Activated T-helper 1 cell treated with anti-CD3 and anti-CD28 coated beads, Interleukin-12 subunit alpha, Interleukin-12 subunit beta, Interleukin-2, Interleukin-4 antibody, amounts not matched to agents 30 ng/mL and 10 ng/mL and 1 ng/mL, durations not matched to agents 14 hours and 24 hours and 36 hours (primary cell): Measurements from ENCODE around the gene C5AR2. TPM values are rescaled to one million over a fixed set of nuclear protein-coding genes. Genes with fewer than 3 reads are reported as not detected.
A peak's percentile ranks its signal among the peaks of the same experiment; 100 is the strongest.
"Not testable (repeated sequence)": the region's sequence is repeated elsewhere in the genome, so short reads cannot be mapped to it uniquely, and the experiment has no call there.

ENCODE experiments used
- DNase-seq: peaks from one replicate; pipeline ENCODE4 v3.0.0; 2021; ENCODE audit warnings: low spot score
- H3K27ac Mint-ChIP-seq: one replicate; pipeline ENCODE4 v1.8.0; 2021; ENCODE audit warnings: mild to moderate bottlenecking, mixed read lengths
- H3K27me3 Mint-ChIP-seq: one replicate; pipeline ENCODE4 v1.8.0; 2022; ENCODE audit warnings: mild to moderate bottlenecking, moderate library complexity, mixed read lengths; ENCODE audit not compliant: insufficient read depth
- H3K36me3 Mint-ChIP-seq: one replicate; pipeline ENCODE4 v1.8.0; 2021; ENCODE audit warnings: low read depth, mixed read lengths
- H3K4me1 Mint-ChIP-seq: one replicate; pipeline ENCODE4 v1.8.0; 2021; ENCODE audit warnings: low read depth, mixed read lengths
- H3K4me3 Mint-ChIP-seq: one replicate; pipeline ENCODE4 v1.8.0; 2021; ENCODE audit warnings: mild to moderate bottlenecking, moderate library complexity, mixed read lengths
- H3K9me3 Mint-ChIP-seq: one replicate; pipeline ENCODE4 v1.8.0; 2021; ENCODE audit warnings: mixed read lengths
- intact Hi-C: fragments of 100-400 bp; cut with micrococcal nuclease; formaldehyde crosslinking; loops from one replicate; pipeline ENCODE4 v1.15.1; 2024
- total RNA-seq: library from RNA; stranded (reverse); gene quantifications from 2 replicates; pipeline ENCODE4 v1.2.3, GENCODE V29; 2022

Gene C5AR2
- total RNA-seq, result not detected in 2 replicates

DNA sequence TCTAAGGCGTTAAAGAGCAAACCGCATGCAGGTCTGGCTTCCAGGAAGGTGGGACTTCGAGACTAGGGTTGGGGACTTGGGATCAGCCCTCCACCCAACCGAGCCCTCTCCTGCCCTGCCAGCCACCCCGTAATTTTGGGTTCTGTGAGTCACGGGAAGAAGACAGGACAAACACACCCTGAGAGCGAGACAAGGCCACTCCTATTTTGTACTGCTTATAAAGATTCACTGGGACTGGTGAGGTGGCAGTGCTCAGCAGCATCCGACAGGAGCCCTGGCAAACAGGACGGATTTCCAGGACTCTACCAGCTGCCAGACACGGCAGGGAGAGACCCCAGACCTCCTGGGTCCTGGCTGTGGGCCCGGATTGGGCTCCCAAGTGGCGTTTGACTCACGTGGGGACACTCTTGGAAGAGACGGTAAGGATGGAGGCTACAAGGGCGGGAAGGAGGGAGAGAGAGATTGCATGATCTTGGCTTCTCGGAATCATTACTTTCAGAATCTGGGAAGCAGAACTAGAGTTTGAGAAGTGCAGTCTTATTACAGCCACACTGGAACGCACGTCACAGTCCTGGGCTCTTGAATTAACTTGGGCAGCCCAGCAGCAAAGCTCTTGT is at the start of gene C5AR2:
Gene C5AR2, plus strand, starts transcription at position 245 of the 617 bp plus-strand sequence. CDS start 8,625 bp downstream, outside the sequence.
- no peak for DNase-seq
- H3K9me3 Mint-ChIP-seq, result no peaks in the 10 kb centered on the region
- no peaks in the 10 kb centered on the region for H3K36me3 Mint-ChIP-seq
- intact Hi-C loops, result no loop called here
- peaks cover 6% of the 10 kb centered on the region for H3K4me1 Mint-ChIP-seq
- no peak within 1 kb of the TSS for H3K27ac Mint-ChIP-seq
- H3K4me3 Mint-ChIP-seq, result no peak within 1 kb of the TSS
- no peaks in the 10 kb centered on the region for H3K27me3 Mint-ChIP-seq

DNA sequence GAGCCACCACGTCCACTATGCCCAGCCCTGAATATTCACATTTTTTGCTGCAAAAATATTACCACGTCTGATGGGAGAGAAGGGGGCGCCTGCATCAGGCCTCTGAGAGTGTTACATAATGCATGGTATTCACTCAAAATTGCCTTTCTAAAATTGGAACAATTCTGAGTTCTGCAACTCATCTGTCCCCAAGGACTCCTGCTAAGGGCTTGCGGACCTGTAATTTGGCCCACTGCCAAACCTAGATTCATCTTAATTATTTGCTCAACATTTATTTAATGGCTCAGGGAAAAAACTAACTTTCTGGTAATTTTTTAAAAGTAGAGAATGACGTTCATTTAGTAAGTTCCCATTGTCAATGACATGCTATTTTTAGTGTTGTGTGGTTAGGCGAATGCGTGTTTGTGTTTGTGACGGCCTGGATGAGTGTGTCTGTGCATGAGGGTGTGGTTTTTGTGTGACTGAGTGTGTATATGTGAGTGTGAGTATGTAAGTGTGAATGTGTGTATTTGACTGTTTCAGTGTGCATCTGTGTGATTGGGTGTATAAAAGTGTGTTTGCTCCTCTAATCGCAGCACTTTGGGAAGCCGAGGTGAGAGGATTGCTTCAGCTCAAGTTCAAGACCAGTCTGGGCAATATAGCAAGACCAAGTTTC is 48.4 kb upstream of the C5AR2 start:
- H3K4me1 Mint-ChIP-seq, result peaks cover 11% of the 10 kb centered on the region
- peaks cover 3% of the 10 kb centered on the region for H3K36me3 Mint-ChIP-seq
- no peak overlapping the region for H3K4me3 Mint-ChIP-seq
- no peak overlapping the region for H3K27ac Mint-ChIP-seq
- DNase-seq, result no peak
- no peaks in the 10 kb centered on the region for H3K9me3 Mint-ChIP-seq
- intact Hi-C loops, result loop anchor here (1.0 kb wide), 1 partner anchor 108 kb away; no protein-coding TSS in a partner anchor
- H3K27me3 Mint-ChIP-seq, result no peaks in the 10 kb centered on the region

DNA sequence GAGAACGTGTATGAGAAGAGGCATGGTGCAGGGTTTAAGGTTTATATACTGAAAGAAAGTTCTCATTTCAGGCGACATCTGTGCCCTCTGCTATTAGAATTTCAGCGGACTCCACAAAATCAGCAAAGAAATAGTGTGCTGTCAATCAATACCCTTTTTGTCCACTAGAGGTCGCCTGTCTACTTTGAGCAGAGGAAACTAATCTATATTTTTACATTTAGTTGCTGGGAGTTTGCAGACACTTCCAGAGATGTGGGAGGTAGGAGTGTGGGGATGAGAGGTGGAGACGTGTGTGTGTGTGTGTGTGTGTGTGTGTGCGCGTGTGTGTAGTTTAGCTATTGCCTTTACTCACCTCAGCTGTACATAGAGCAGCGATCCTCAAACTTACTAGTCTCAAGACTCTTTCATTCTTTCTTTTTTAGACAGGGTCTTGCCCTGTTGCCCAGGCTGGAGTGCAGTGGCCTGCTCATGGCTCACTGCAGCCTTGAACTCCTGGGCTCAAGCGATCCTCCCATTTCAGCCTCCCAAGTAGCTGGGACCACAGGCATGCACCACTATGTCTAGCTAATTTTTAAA is 47.6 kb upstream of the C5AR2 start:
- H3K36me3 Mint-ChIP-seq, result peaks cover 3% of the 10 kb centered on the region
- H3K27ac Mint-ChIP-seq, result no peak overlapping the region
- H3K4me3 Mint-ChIP-seq, result no peak overlapping the region
- peaks cover 13% of the 10 kb centered on the region for H3K4me1 Mint-ChIP-seq
- no peaks in the 10 kb centered on the region for H3K9me3 Mint-ChIP-seq
- H3K27me3 Mint-ChIP-seq, result no peaks in the 10 kb centered on the region
- intact Hi-C loops, result loop anchor here (1.0 kb wide), 1 partner anchor 107 kb away; no protein-coding TSS in a partner anchor
- peak; percentile 30 for DNase-seq

DNA sequence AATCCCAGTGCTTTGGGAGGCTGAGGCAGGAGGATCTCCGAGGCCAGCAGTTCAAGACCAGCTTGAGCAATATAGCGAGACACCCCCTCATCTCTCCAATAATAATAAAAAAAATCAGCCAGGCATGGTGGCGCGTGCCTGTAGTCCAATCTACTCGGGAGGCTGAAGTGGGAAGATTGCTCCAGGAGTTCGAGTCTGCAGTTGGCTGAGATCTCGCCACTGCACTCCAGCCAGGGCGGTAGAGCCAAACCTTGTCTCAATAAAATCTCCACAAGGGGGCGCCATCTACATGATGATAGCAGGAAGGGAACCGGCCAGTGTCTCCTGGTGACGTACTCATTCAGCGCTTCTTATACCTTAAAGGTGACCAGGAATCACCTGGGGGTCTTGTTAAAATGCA is 35.9 kb upstream of the C5AR2 start:
- no peaks in the 10 kb centered on the region for H3K27me3 Mint-ChIP-seq

DNA sequence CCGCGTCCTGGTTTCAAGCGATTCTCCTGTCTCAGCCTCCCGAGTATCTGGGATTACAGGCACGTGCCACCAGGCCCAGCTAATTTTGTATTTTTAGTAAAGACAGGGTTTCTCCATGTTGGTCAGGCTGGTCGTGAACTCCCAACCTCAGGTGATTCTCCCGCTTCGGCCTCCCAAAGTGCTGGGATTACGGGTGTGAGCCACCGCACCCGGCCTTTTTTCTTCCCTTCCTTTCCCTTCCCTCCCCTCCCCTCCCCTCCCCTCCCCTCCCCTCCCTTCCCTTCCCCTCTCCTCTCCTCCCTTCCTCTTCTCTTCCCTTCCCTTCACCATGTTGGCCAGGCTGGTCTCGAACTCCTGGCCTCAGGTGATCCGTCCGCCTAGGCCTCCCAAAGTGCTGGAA is 31.1 kb upstream of the C5AR2 start:
- DNase-seq, H3K27me3 Mint-ChIP-seq, H3K36me3 Mint-ChIP-seq, intact Hi-C loops, H3K9me3 Mint-ChIP-seq, H3K4me3 Mint-ChIP-seq, H3K4me1 Mint-ChIP-seq, H3K27ac Mint-ChIP-seq: not testable (repeated sequence)

More for the DNA sequence above, 35.9 kb upstream of the C5AR2 start:
- H3K27ac Mint-ChIP-seq, result no peak overlapping the region
- no peaks in the 10 kb centered on the region for H3K36me3 Mint-ChIP-seq
- DNase-seq, result peak; percentile 68
- H3K4me3 Mint-ChIP-seq, result no peak overlapping the region
- H3K4me1 Mint-ChIP-seq, result peaks cover 5% of the 10 kb centered on the region
- no peaks in the 10 kb centered on the region for H3K9me3 Mint-ChIP-seq
- intact Hi-C loops, result loop anchor here (1.0 to 2.0 kb wide), 4 partner anchors 9 to 411 kb away; no protein-coding TSS in a partner anchor

DNA sequence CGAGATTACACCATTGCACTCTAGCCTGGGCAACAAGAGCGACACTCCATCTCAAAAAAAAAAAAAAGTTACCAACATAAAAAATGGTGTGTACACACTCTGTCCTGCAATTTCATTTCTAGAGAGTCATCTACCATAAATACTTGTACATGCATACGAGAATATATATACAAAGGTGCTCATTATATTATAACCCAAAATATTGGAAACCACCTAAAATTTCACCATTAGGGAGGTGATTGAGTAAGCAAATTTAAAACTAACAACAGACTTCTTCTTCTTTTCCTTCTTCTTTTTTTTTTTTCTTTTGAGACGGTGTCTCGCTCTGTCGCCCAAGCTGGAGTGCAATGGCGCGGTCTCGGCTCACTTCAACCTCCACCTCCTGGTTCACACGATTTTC is 29.7 kb upstream of the C5AR2 start:
- intact Hi-C loops, result no loop called here
- no peaks in the 10 kb centered on the region for H3K36me3 Mint-ChIP-seq
- H3K27me3 Mint-ChIP-seq, result peaks cover 5% of the 10 kb centered on the region
- H3K4me1 Mint-ChIP-seq, result peaks cover 3% of the 10 kb centered on the region
- no peak overlapping the region for H3K27ac Mint-ChIP-seq
- DNase-seq, result no peak
- H3K9me3 Mint-ChIP-seq, result no peaks in the 10 kb centered on the region
- no peak overlapping the region for H3K4me3 Mint-ChIP-seq

DNA sequence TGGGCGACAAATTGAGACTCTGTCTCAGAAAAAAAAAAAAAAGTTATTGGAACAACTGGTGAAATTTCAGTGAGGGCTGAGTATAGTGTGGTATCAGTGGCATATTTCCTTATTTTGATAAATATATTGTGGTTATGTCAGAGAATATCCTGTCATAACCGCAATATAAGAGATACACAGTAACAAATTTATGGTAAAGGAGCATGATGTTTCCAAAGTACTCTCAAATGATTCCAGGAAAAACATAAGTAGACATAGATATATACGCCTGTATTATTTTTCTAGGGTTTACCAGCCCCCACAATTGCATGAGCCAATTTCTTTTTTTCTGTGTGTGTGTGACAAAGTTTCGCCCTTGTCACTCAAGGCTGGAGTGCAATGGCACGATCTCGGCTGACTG is 28.0 kb upstream of the C5AR2 start:
- no peak for DNase-seq
- Mint-ChIP-seq H3K36me3 (no peaks in the 10 kb centered on the region), H3K4me3 (no peak overlapping the region), H3K4me1 (peaks cover 3% of the 10 kb centered on the region), H3K27ac (no peak overlapping the region), H3K9me3 (no peaks in the 10 kb centered on the region), H3K27me3 (peaks cover 5% of the 10 kb centered on the region)
- intact Hi-C loops, result no loop called here

DNA sequence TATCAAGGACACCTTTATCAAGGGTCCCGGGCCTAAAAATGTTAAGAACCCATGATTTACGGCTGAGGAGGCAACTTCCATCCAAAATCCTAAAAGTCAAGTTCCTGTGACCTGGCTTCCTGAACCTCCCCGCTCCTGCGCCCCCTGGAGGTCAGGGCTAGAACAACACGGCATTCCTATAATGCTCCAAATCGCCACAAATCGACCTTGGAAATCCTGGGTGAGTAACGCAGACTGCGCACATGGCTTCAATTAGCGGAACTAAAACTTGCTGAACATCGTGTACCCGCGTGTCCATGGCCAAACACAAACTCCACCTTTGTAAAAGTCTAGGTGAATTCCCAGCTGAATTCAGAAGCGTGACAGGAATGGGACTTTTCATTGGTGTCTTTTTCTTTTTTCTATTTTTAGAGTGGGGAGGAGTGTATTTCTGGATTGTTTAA is 26.6 kb upstream of the C5AR2 start:
- no peaks in the 10 kb centered on the region for H3K9me3 Mint-ChIP-seq
- peak; percentile 22 for DNase-seq

DNA sequence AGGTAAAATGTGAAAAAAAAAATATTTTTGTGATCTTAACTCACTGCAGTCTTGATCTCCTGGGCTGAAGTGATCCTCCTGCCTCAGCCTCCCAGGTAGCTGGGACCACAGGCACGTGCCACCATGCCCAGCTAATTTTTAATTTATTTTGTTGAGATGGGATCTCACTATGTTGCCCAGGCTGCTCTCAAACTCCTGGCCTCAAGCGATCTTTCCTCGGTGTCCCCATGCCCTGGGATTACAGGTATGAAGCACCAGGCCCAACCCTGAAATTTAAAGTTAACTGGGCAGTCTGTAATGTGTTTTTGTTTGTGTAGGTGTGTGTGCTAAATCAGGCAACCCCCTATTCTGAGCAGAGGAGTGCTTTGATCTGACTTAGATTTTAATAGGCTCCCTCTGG is 25.7 kb upstream of the C5AR2 start:
- intact Hi-C loops, result no loop called here
- H3K27ac Mint-ChIP-seq, result no peak overlapping the region
- no peaks in the 10 kb centered on the region for H3K36me3 Mint-ChIP-seq
- H3K9me3 Mint-ChIP-seq, result no peaks in the 10 kb centered on the region
- DNase-seq, result no peak
- H3K4me1 Mint-ChIP-seq, result peaks cover 3% of the 10 kb centered on the region
- peaks cover 6% of the 10 kb centered on the region for H3K27me3 Mint-ChIP-seq
- no peak overlapping the region for H3K4me3 Mint-ChIP-seq

More for the DNA sequence above, 26.6 kb upstream of the C5AR2 start:
- intact Hi-C loops, result loop anchor here (1.0 kb wide), 1 partner anchor 9 kb away; no protein-coding TSS in a partner anchor
- no peak overlapping the region for H3K27ac Mint-ChIP-seq
- peaks cover 5% of the 10 kb centered on the region for H3K27me3 Mint-ChIP-seq
- no peak overlapping the region for H3K4me3 Mint-ChIP-seq
- no peaks in the 10 kb centered on the region for H3K36me3 Mint-ChIP-seq
- peaks cover 3% of the 10 kb centered on the region for H3K4me1 Mint-ChIP-seq

DNA sequence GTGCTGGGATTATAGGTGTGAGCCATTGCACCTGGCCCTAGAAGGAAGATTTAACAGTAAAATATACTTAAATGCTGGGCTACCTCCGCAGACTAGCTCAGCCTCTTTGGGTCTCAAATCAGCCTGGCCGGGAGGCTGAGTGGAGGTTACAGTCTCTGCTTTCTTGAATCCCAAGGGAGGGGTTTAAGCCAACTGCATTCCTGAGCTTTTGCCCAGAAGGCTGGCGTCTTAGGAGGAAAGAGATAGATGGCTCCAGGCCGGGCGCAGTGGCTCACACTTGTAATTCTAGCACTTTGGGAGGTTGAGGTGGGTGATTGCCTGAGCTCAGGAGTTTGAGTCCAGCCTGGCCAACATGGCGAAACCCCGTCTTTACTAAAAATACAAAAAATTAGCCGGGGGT is 22.9 kb upstream of the C5AR2 start:
- Mint-ChIP-seq H3K27ac (no peak overlapping the region), H3K4me1 (peaks cover 3% of the 10 kb centered on the region)
- intact Hi-C loops, result no loop called here

DNA sequence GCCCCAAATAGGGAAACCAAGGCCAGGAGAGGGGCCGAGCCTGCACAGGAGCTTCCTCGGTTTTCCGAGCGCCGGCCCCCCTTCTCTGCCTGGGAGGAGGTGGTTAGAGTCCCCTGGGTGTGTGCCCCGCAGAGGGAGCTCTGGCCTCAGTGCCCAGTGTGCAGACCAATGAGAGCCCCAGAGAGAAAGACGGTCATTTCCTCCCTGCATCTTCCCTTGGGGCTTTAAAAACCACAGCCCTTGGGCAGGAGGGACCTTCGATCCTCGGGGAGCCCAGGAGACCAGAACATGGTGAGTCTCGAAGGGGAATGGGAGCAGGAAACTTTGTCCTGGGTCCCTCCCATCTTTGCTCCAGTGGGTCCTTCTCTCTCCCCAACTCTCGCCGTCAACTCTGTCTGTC is 22.4 kb upstream of the C5AR2 start, which contains the start of gene C5AR1:
Gene C5AR1, plus strand, starts transcription at position 254 of the 400 bp plus-strand sequence. Its CDS starts 35 bp downstream, at position 289.
- Mint-ChIP-seq H3K9me3 (no peaks in the 10 kb centered on the region), H3K4me1 (peaks cover 3% of the 10 kb centered on the region), H3K27me3 (peaks cover 2% of the 10 kb centered on the region), H3K4me3 (no peak within 1 kb of the TSS), H3K27ac (no peak within 1 kb of the TSS), H3K36me3 (no peaks in the 10 kb centered on the region)
- intact Hi-C loops, result no loop called here
- no peak for DNase-seq

More for the DNA sequence above, 22.9 kb upstream of the C5AR2 start:
- Mint-ChIP-seq H3K4me3 (no peak overlapping the region), H3K27me3 (peaks cover 3% of the 10 kb centered on the region), H3K9me3 (no peaks in the 10 kb centered on the region), H3K36me3 (no peaks in the 10 kb centered on the region)
- DNase-seq, result no peak

DNA sequence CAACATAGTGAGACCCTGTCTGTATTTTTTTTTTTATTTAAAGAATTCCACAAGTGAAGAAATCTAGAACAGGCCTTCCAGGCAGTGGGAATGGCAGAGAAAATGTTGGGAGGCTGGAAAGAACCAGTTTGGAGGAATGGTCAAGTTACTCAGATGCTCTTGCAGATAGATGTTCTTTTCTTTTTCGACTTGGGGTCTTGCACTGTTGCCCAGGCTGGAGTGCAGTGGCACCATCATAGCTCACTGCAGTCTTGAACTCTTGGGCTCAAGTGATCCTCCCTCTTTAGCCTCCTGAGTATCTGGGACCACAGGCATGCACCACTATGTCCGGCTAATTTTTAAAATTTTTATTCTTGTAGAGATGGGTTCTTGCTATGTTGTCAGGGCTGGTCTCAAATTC is 21.7 kb upstream of the C5AR2 start:
- peaks cover 2% of the 10 kb centered on the region for H3K4me1 Mint-ChIP-seq
- no peak for DNase-seq
- no peaks in the 10 kb centered on the region for H3K36me3 Mint-ChIP-seq
- no peaks in the 10 kb centered on the region for H3K9me3 Mint-ChIP-seq
- peaks cover 4% of the 10 kb centered on the region for H3K27me3 Mint-ChIP-seq
- H3K27ac Mint-ChIP-seq, result no peak overlapping the region
- H3K4me3 Mint-ChIP-seq, result no peak overlapping the region
- intact Hi-C loops, result no loop called here

DNA sequence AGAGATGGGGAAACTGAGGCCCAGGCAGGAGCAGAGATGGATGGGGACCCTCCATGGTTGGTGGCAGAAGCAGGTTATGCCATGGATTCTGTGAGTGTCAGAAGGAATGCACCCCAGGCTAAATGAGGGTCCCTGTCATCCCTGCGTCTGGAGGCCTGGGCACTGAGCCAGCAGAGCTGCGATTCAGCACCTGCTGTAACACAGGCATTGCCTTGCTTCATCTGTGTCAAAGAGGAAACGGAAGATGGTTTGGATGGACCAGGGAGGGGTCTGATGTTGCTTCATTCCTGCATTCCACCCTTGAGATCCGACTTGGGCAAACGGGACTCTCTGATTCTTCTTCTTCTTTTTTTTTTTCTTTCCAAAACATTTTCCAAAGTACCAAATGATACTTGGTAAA is 21.2 kb upstream of the C5AR2 start:
- Mint-ChIP-seq H3K27me3 (peaks cover 4% of the 10 kb centered on the region), H3K27ac (no peak overlapping the region), H3K36me3 (no peaks in the 10 kb centered on the region), H3K9me3 (no peaks in the 10 kb centered on the region), H3K4me3 (no peak overlapping the region), H3K4me1 (no peaks in the 10 kb centered on the region)
- no peak for DNase-seq
- intact Hi-C loops, result no loop called here
